GM19372 (cell line): ENCODE results near the gene CDK1.
"Not testable (repeated sequence)": the region's sequence is repeated elsewhere in the genome, so short reads cannot be mapped to it uniquely, and the experiment has no call there.

Source experiments
- ATAC-seq: cut with Tn5 transposase; IDR thresholded peaks from one replicate; pipeline ENCODE4 v1.9.1; 2021; ENCODE audit warnings: mild to moderate bottlenecking, low read depth, moderate library complexity; ENCODE audit not compliant: unreplicated experiment

CDK1 gene

DNA sequence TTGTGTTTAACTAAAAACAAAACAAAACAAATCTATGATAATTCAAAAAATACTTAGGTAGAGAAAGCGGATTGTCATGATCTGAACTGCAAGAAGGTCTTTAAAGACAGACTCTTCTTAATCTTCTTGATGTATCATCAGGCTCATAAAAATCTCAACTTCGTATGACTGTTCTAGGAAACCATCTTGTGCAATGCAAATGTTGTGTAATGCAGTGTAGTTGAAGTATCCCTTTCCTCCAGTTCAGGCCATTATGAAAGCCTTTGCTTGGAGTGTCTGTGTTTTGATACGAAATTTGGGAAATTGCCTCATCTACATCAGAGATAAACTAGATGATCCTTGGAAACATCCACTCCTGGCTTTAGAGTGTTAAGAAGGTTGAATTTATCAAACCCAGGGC, 30.9 kb downstream of the CDK1 start:
- ATAC-seq = no peak

DNA sequence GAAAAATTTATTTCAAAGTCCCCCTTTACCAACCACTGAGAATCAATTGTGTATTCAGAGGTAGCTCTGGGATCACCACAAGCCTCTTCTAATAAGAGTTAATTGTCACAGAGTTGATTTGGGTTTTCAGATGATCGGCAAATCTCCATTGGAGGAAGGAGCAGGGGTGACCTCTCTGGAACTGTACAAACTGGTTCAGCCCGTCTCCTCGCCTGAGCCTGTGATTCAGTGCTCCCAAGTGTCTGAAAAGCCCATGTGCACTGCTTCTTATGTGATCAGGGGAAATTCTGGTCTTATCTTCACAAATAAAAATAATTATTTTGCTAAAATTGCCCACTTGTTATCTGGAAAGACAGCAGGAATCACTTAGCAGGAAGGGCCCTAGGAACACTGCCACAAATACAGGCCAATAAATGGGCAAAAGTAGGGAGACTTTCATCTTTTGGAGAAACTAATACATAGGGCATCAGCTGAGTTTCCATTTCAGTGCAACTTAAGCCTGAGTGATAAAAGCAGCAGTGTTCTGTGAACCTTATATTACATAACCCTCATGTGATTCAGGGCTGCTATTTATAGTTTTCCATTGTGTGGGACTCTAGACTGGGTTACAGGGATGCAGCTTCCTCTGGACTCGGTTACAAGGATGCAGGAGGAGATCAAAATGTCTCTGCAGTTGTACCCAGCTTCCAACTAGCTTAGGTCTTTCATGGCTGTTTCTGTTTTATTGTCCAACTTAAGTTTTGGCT, 32.3 kb downstream of the CDK1 start:
- ATAC-seq = no peak

DNA sequence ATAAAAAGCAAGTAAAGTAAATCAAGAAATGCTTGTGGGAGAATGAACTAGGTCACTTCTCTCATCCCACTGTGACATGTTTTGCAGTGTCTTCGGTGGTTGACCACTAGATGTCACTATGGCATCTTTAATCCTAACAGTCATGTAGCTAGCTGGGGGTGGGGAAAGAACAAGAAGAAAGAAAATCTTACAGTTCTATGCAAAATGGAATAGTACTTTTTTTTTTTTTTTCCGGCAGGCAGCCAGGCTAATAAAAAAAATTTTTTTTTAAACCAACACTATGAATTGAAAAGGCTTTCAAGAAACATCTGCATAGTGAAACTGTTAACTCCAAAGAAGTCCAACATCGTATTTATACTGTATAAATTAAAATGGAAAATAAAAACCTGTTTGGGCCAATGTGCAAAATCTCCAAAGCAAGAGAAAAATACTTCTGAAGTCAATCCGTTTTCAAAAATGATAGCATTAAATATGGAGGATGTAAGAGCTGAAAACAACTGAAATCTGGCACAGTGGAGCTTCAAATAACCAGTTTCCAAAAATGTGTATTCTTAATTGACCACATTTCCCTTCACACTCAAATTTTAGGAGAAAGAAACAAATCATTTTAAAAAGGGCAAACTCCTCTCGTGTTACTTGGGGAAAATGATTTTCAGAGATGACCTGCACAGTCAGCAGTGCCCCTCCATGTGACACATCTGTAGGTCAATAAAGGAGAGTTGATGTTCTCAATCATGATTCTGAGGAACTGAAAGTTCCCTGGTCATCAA, 38.5 kb downstream of the CDK1 start:
- ATAC-seq = peak; percentile 89

DNA sequence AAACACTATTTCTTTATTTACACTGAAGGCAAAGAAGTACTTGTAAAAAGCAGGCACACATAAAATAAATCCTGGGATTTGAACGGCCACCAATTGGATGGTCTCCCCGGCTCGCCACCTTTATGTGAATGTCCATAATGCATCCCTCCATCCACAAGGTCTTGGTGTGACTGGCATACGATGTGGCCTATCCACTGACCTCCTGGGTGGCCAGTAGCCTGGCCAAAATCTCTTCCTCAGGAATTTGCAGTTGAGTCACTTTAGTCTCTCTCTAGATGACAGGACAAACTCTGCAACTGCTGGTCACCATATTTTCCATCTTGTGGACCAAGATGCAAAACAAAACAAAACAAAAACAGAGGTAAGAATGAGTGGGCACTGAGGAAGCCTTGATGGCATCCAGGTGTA, 39.1 kb downstream of the CDK1 start:
- ATAC-seq = no peak

DNA sequence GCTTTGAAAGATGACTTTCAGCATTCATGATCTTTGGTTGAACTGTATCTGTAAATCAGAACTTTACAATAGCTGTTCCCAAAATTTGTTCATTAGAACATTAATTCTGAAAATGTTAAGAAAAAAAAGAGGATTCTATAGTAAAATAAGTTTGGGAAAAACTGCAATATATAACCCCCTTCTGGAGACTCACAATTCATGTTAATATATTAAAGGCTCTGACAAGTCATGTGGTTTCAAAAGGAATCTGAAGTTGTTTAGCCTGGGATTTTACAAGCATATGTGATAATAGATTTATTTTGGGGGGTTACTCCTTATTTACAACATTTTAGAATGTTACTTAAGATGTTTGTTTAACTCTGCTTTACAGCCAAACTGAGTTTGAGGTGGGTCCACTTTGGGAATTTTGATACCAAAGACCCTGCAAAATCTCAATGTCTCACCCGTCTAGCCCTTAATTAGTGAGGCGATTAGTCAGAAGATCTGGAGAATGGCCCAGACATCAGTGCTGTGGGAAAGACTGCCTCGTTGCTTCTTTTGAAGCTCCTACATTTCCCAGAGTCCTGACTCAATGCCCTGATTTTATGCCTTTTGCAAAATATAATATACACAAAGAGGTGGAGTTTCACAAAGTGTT, 40.0 kb downstream of the CDK1 start:
- no peak for ATAC-seq

DNA sequence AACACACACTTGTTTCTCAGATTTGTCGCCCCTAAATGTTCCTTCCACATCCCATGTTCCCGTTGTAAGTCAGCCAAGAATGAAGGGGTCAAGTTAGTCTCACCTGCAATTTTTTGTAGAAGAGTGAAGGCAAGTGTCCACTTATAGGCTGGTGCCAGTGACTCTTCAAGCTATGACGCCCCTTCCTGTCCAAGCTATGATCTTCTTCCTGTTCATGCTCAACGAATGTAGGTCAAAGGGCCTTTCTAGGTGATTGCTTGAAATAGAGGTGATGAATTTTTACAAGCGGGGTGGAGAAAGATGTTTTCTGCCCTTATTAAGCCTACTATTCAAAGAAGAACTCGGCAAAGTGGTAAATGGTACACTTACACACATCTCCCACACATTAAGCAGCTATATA, 41.0 kb downstream of the CDK1 start:
- no peak for ATAC-seq

DNA sequence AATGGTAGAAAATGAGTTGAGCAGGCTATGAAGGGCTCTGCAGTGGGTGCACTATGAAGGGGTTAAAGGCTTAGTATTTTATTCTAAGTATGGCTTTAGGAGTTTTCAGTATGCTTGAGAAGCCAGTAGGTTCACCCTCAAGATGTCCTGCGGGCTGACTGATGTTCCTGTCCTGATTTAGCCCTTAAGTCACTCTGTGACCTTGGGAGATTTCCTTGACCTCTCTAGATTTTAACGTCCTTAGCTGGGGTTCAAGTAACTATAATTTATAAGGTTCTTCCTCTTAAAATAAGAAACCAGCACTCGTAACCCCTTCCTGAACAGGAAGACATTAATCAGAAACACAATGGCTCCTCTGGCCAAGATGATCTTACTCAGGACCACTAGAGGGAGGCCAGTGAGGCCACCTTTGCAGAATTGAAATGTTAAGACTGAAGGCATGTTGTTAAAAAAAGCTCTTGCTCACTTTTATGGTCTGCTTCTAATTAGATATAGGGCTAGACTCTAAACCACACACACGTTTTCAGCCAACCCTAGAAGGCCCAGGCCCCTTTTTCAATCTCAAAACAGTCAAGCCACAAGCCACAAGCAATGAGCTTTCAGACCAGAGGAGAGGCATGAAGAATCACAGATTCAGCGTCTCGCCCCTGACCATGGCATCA, 41.9 kb downstream of the CDK1 start:
- peak; percentile 35 for ATAC-seq

DNA sequence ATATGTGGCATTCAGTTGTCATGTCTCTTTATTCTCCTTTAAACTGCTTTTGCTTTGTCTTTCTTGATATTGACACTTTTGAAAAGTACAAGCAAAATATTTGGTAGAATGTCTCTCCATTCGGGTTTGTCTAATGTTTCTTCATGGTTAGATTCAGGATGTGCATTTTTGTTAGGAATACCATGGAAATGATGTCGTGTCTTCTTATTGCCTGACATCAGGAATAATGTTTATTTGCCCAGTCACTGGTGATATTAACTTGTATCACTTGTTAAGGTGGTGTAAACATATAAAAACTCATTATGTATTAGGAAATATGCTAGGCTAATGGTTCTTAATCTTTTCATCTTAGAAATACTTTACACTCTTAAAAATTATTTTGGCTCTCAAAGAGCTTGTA, 43.4 kb downstream of the CDK1 start:
- ATAC-seq = no peak

DNA sequence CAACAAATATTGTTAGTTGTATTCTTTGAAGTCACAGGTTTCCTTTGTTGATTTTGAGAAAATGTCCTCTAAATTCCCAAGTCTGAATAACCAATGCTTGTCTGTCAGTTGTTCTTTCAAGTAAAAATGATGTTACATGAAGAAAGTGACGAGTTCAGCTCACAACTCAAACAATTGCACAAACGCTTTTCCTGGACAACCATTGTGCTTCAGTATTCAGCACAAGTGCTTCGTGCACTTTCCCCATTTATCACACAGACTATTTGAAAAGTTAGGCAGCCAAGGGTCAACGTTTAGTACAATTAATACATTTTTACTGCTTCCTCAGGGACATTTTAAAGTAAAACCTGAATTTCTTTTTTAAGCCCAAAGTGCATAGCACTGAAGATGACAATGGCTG, 44.5 kb downstream of the CDK1 start:
- no peak for ATAC-seq

DNA sequence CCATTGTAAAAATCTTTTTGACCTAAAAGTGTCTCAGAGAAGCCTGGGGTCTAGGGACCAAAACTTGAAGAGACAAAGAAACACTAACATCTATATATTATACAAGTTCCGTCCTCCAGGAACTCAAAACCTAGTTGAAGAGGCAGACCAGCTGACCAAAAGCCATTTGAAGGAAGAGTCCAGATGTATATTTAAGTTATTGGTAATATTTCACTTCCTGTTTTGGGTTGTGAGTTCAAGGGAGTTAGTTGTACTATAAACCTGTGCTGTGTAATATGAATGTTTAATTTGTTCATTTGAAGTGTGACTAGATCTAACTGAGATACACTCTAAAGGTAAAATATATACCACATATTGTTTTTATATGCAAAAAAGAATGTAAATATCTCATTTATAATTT, 45.0 kb downstream of the CDK1 start:
- no peak for ATAC-seq

DNA sequence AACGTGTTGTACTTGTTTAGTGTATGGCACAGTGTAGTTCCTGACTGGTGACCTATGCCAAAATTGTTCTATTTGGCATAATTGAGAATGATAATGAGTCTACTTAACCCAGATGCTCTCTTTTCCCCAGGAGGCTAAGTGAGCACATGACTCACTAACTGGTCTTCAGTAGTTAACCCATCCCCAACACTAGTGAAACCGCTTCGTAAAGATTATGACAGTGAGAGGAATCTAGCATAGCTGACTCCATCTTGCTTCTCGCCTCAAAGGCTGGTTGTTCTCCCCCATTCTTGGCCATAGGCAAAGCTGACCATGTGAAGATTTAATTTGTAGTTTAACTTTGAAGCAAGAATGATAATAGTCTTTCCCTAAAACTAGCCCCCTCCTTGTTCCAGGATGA, 47.2 kb downstream of the CDK1 start:
- ATAC-seq = no peak

DNA sequence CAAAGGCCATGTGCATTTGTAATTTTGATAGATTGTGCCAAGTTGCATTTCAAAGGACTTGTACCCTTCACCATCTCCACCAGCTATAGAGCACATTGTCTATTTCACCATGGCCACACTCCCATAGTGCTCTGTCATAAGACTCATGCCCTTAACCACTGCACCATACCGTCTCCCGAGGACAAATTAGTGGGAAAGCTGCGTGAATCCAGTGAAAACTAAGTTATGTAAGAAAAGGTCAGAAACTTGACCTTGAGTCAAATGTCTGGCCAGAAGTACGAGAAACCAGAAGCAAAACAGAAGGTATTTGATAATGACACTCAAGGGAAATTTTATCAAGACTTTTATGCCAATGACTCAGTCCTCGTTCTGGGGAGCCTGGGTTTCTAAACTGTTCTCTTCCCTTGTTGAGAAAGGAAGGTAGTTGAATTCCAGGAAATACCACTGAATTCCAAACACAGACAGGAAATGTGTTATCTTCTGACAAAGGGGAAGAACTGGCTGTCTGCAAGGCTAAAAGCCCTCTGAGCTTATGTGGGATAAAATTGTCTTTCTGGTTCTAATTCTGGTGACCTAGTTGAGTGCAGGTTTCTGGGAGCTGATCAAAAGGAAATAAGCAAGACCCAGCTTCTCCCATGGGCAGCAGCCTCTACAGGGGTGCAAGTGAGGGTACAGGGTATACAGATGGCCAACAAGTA, 49.7 kb downstream of the CDK1 start:
- no peak for ATAC-seq

DNA sequence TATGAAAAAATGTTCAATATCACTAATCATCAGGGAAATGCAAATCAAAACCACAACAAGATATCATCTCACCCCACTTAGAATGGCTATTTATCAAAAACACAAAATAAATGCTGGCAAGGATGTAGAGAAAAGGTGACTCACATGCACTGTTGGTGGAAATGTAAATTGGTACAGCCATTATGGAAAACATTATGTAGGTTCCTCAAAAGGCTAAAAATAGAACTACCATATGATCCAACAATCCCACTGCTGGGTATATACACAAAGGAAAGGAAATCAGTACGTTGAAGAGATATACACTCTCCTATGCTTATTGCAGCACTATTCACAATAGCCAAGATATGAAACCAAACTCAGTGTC, 50.2 kb downstream of the CDK1 start:
- no peak for ATAC-seq

DNA sequence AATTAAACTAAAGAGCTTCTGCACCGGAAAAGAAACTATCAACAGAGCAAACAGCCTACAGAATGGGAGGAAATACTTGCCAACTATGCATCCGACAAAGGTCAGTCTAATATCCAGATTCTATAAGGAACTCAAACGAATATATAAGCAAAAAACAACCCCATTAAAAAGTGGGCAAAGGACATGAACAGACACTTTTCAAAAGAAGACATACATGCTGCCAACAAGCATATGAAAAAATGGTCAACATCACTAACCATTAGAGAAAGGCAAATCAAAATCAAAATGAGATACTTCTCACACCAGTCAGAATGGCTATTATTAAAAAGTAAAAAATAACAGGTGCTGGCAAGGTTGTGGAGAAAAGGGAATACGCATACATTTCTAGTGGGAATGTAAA, 53.9 kb downstream of the CDK1 start:
- not testable (repeated sequence) for ATAC-seq

DNA sequence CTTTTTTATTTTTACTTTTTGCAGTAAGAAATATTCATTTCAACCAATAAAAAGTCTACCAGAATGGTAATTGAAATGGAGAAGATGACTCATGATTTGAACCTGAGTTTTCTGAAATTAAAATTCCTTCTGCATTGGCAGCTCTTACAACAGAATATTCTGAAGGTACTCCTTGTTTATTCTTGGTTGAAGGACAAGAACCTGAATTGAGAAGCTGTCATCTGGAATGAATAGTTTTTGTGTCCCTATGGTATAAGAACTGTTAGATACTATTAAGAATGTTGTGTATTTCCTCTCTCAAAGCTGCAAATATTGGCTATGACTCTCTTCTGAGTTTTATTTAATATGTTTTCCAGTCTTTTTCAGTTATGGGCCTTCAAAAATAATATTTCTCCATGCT, 56.1 kb downstream of the CDK1 start:
- no peak for ATAC-seq

DNA sequence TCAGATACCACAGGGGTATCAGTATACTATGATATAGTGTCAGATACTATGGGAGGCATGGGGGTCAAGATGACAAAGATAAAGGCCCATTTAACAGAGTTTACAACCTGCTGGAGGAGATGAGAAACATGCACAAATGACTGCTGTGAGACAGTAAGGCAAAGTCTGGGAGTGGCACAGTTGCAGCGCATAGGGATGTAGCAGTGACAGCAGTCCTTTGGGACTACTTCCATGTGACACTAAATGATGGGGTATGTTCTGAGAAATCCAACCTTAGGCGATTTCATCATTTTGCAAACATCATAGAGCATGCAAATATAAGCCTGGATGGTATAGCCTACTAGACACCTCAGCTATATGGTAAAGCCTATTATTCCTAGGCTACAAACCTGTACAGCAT, 56.8 kb downstream of the CDK1 start:
- ATAC-seq = no peak

DNA sequence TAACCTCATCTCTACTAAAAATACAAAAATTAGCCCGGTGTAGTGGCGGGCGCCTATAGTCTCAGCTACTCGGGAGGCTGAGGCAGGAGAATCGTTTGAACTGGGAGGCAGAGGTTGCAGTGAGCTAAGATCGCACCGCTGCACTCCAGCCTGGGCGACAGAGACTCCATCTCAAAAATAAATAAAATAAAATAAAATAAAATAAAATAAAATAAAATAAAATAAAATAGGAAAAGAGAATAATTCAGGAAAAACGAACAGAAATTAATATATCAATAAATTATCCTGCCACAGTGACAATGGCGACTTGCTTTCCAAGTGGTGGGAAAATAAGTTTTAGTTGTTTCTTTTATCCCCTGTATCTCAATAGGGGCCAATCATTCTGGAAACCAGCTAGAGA, 62.9 kb downstream of the CDK1 start:
- not testable (repeated sequence) for ATAC-seq

DNA sequence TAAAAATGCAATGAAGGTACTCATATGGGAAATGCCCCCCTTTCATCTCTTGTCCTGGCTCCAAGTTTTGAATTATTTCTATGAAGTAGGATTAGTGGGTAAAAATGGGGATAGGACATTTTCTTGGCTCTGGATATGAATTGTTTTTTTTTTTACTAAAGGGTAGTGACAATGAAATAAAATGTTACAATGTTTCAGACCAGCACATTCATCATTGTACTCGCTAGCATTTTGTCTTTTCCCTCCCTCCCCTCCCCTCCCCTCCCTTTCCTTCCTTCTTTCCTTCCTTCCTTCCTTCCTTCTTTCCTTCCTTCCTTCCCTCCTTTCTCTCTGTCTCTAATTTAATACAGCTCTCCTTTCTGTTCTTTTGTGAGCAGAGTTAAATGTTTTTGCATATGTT, 64.4 kb downstream of the CDK1 start:
- ATAC-seq = no peak
